Neuronal stem cell (in vitro differentiated cells): Measurements from ENCODE around the gene C5.

Source experiments
- DNase-seq: peaks from one replicate; pipeline ENCODE4 v3.0.0-alpha.2; 2013; ENCODE audit warnings: low spot score
- H2AFZ ChIP-seq: one replicate; pipeline ENCODE4 v1.6.1; 2013; ENCODE audit warnings: mild to moderate bottlenecking, low read length, inconsistent platforms
- H2AK5ac ChIP-seq: 2 replicates; pipeline ENCODE4 v1.6.1; 2013; ENCODE audit warnings: low read depth, mild to moderate bottlenecking, inconsistent platforms, low read length, moderate library complexity, mixed read lengths
- H2BK120ac ChIP-seq: 2 replicates; pipeline ENCODE4 v1.6.1; 2013; ENCODE audit warnings: low read depth, mild to moderate bottlenecking, inconsistent platforms, low read length, moderate library complexity, mixed read lengths
- H2BK12ac ChIP-seq: one replicate; pipeline ENCODE4 v1.6.1; 2013; ENCODE audit warnings: low read length, inconsistent platforms
- H2BK15ac ChIP-seq: 2 replicates; pipeline ENCODE4 v1.6.1; 2013; ENCODE audit warnings: mild to moderate bottlenecking, low read length, inconsistent platforms, mixed read lengths
- H2BK5ac ChIP-seq: one replicate; pipeline ENCODE4 v1.6.1; 2013; ENCODE audit warnings: inconsistent platforms, mild to moderate bottlenecking, low read length, moderate library complexity
- H3K14ac ChIP-seq: one replicate; pipeline ENCODE4 v1.6.1; 2013; ENCODE audit warnings: low read length, inconsistent platforms
- H3K18ac ChIP-seq: 2 replicates; pipeline ENCODE4 v1.6.1; 2013; ENCODE audit warnings: low read length, inconsistent platforms
- H3K23ac ChIP-seq: 2 replicates; pipeline ENCODE4 v1.6.1; 2013; ENCODE audit warnings: low read depth, mild to moderate bottlenecking, mixed read lengths, low read length, inconsistent platforms; ENCODE audit not compliant: poor library complexity
- H3K27ac ChIP-seq: replicated peaks from 3 replicates; pipeline ENCODE4 v1.5.1; 2013; ENCODE audit warnings: low read length, inconsistent platforms
- H3K27me3 ChIP-seq, 3 experiments: 2 replicates each; pipeline ENCODE4 v1.6.1; 2013; ENCODE audit warnings: low read length in 3 of 3, mild to moderate bottlenecking in 2 of 3, inconsistent platforms in 1 of 3, low read depth in 1 of 3, mixed read lengths in 1 of 3, moderate library complexity in 1 of 3; ENCODE audit not compliant: control insufficient read depth in 3 of 3, insufficient read depth in 3 of 3
- H3K36me3 ChIP-seq, 2 donors: replicated peaks in 1 of 2; 2 replicates each; pipeline ENCODE4 v1.6.1; 2013; ENCODE audit warnings: low read length in 2 of 2; ENCODE audit not compliant: control insufficient read depth in 2 of 2, insufficient read depth in 2 of 2
- H3K4ac ChIP-seq: 2 replicates; pipeline ENCODE4 v1.6.1; 2013; ENCODE audit warnings: inconsistent platforms, mild to moderate bottlenecking, low read length, moderate library complexity
- H3K4me1 ChIP-seq, 2 donors: 1 replicate in 1 of 2; 2 replicates in 1 of 2; pipeline ENCODE4 v1.6.1; 2013; ENCODE audit warnings: low read length in 2 of 2, low read depth in 1 of 2; ENCODE audit not compliant: control insufficient read depth in 2 of 2, insufficient read depth in 1 of 2
- H3K4me2 ChIP-seq: one replicate; pipeline ENCODE4 v1.6.1; 2013; ENCODE audit warnings: mild to moderate bottlenecking, low read length, inconsistent platforms; ENCODE audit not compliant: insufficient read depth, poor library complexity, severe bottlenecking
- H3K4me3 ChIP-seq, 2 donors: 2 replicates each; pipeline ENCODE4 v1.5.1; 2013; ENCODE audit warnings: low read length in 2 of 2, mild to moderate bottlenecking in 2 of 2, inconsistent platforms in 1 of 2, moderate library complexity in 1 of 2
- H3K79me1 ChIP-seq: one replicate; pipeline ENCODE4 v1.6.1; 2013; ENCODE audit warnings: low read depth, mild to moderate bottlenecking, inconsistent platforms, low read length, moderate library complexity
- H3K9ac ChIP-seq: one replicate; pipeline ENCODE4 v1.6.1; 2013; ENCODE audit warnings: mild to moderate bottlenecking, low read depth, low read length, inconsistent platforms; ENCODE audit not compliant: poor library complexity
- H3K9me3 ChIP-seq, 2 donors: replicated peaks in 1 of 2; 2 replicates each; pipeline versions ENCODE3 to v1.6.1; 2013; ENCODE audit warnings: low read length in 2 of 2, mild to moderate bottlenecking in 2 of 2, inconsistent platforms in 1 of 2, low read depth in 1 of 2, mixed read lengths in 1 of 2, moderate library complexity in 1 of 2; ENCODE audit not compliant: control insufficient read depth in 2 of 2, insufficient read depth in 1 of 2
- H4K8ac ChIP-seq: one replicate; pipeline ENCODE4 v1.6.1; 2013; ENCODE audit warnings: low read depth, mild to moderate bottlenecking, inconsistent platforms, low read length, moderate library complexity
- H4K91ac ChIP-seq: one replicate; pipeline ENCODE4 v1.6.1; 2013; ENCODE audit warnings: low read length, low read depth, mild to moderate bottlenecking, inconsistent platforms; ENCODE audit not compliant: poor library complexity
- WGBS, 2 donors: extraction: QIAGEN DNeasy Blood & Tissue Kit; methylation state at CpG; one replicate each; pipeline ENCODE4 v1.1.7; 2013; ENCODE audit warnings: missing lambda C conversion rate in 2 of 2, mixed read lengths in 1 of 2; ENCODE audit not compliant: insufficient read length in 2 of 2, insufficient replicate concordance in 1 of 2; ENCODE audit errors: extremely low coverage in 2 of 2; 5-methylcytosine and 5-hydroxymethylcytosine counted together

Gene C5

DNA sequence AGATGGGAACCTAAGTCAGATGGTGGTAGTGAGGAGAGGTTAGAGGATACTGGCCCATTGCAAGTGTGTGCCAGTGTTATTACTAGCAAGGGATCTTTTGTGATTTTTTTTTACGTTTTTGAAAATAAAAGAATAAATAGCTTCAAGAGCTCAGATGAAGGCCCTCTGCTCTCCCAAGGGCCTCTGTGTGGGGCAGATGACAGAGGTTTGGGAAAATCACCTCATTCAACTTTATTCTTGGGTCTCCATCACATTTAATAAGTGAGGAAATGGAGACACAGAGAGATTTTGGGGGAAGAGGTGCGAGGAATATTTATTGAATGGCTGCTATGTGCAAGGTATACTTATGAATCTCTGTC lies 113.3 kb downstream of the C5 start:
- H3K36me3 ChIP-seq = no peaks in the 10 kb centered on the region
- no CpG with 5 or more reads among the region's 2 CpGs for WGBS, 2 donors
- peaks cover 0 to 3% of the 10 kb centered on the region in 2 donors for H3K4me1 ChIP-seq

GRCh38 chr9:120936011-120936763 lies 113.9 kb downstream of the C5 start:
- Histone ChIP-seq H3K27ac (no peak overlapping the region), H2BK15ac (no peak overlapping the region), H3K27me3 (no peaks in the 10 kb centered on the region), H2BK5ac (no peak overlapping the region), H2AFZ (peak overlapping the region; percentile 46), H3K23ac (no peak overlapping the region), H3K18ac (peak overlapping the region; percentile 53), H4K91ac (no peak overlapping the region), H2BK12ac (peak overlapping the region; percentile 14), H3K4me2 (no peak overlapping the region), H4K8ac (no peak overlapping the region), H2BK120ac (no peak overlapping the region), H2AK5ac (no peak overlapping the region), H3K36me3 (no peaks in the 10 kb centered on the region), H3K4me3 (peak overlapping the region in 1 of 2 donors; percentile 28), H3K9ac (peak overlapping the region; percentile 10), H3K79me1 (peaks cover 2% of the 10 kb centered on the region), H3K14ac (no peak overlapping the region), H3K4ac (peak overlapping the region; percentile 4), H3K4me1 (peaks cover 0 to 3% of the 10 kb centered on the region in 2 donors), H3K9me3 (no peaks in the 10 kb centered on the region)
- DNase-seq = peak; percentile 71
- no CpG with 5 or more reads among the region's 10 CpGs for WGBS, 2 donors

More for the DNA sequence above, 113.3 kb downstream of the C5 start:
- H2AFZ ChIP-seq = no peak overlapping the region
- no peak overlapping the region for H3K18ac ChIP-seq
- no peak overlapping the region for H2BK15ac ChIP-seq
- no peak overlapping the region for H2BK5ac ChIP-seq
- no peak overlapping the region for H3K4ac ChIP-seq
- no peak overlapping the region for H4K91ac ChIP-seq
- no peak overlapping the region for H3K4me2 ChIP-seq
- H3K14ac ChIP-seq = no peak overlapping the region
- no peak overlapping the region for H2BK12ac ChIP-seq
- no peaks in the 10 kb centered on the region for H3K27me3 ChIP-seq
- no peak overlapping the region for H3K23ac ChIP-seq
- H3K4me3 ChIP-seq = no peak overlapping the region
- DNase-seq = no peak
- H3K9ac ChIP-seq = no peak overlapping the region
- no peak overlapping the region for H4K8ac ChIP-seq
- peaks cover 2% of the 10 kb centered on the region for H3K79me1 ChIP-seq
- no peak overlapping the region for H3K27ac ChIP-seq
- H3K9me3 ChIP-seq = no peaks in the 10 kb centered on the region
- H2AK5ac ChIP-seq = no peak overlapping the region
- no peak overlapping the region for H2BK120ac ChIP-seq

- Histone ChIP-seq H3K27me3 (no peaks in the 10 kb centered on the region), H3K23ac (peak overlapping the region; percentile 8), H2BK12ac (no peak overlapping the region), H3K18ac (no peak overlapping the region), H4K8ac (no peak overlapping the region), H4K91ac (no peak overlapping the region), H3K4ac (no peak overlapping the region), H3K9me3 (no peaks in the 10 kb centered on the region), H3K14ac (no peak overlapping the region), H3K4me1 (peaks cover 0 to 1% of the 10 kb centered on the region in 2 donors), H3K79me1 (peaks cover 2% of the 10 kb centered on the region), H2AFZ (no peak overlapping the region), H2BK15ac (no peak overlapping the region), H2BK120ac (no peak overlapping the region), H3K36me3 (no peaks in the 10 kb centered on the region), H3K9ac (no peak overlapping the region), H3K4me3 (no peak overlapping the region), H2AK5ac (no peak overlapping the region), H3K27ac (no peak overlapping the region), H3K4me2 (no peak overlapping the region), H2BK5ac (no peak overlapping the region)
- no peak for DNase-seq
- WGBS, 2 donors = no CpG with 5 or more reads among the region's 4 CpGs
Observed at GRCh38 chr9:120935383-120935857, 114.7 kb downstream of the C5 start.

- no peak overlapping the region for H3K27ac ChIP-seq
- H3K4me3 ChIP-seq = no peak overlapping the region
- H2BK15ac ChIP-seq = no peak overlapping the region
- H3K9ac ChIP-seq = no peak overlapping the region
- H2BK5ac ChIP-seq = no peak overlapping the region
- no peak overlapping the region for H3K18ac ChIP-seq
- no peak overlapping the region for H2BK120ac ChIP-seq
- no CpG with 5 or more reads among the region's 3 CpGs for WGBS, 2 donors
- no peak for DNase-seq
- H2BK12ac ChIP-seq = no peak overlapping the region
- no peak overlapping the region for H3K4me2 ChIP-seq
- H4K8ac ChIP-seq = no peak overlapping the region
- peaks cover 2% of the 10 kb centered on the region for H3K79me1 ChIP-seq
- H2AK5ac ChIP-seq = no peak overlapping the region
- H3K4ac ChIP-seq = no peak overlapping the region
- H4K91ac ChIP-seq = no peak overlapping the region
- H3K27me3 ChIP-seq = peaks cover 0 to 5% (median 0%) of the 10 kb centered on the region in 3 experiments
- no peak overlapping the region for H3K14ac ChIP-seq
- H2AFZ ChIP-seq = no peak overlapping the region
- no peak overlapping the region for H3K23ac ChIP-seq
- H3K36me3 ChIP-seq = no peaks in the 10 kb centered on the region
- peaks cover 0 to 3% of the 10 kb centered on the region in 2 donors for H3K4me1 ChIP-seq
- peaks cover 0 to 4% of the 10 kb centered on the region in 2 donors for H3K9me3 ChIP-seq
Observed at GRCh38 chr9:120934281-120934680, 115.8 kb downstream of the C5 start.
